IMR-90 (cell line): ENCODE data around the gene HIGD2A. TPM values are rescaled to one million over a fixed set of nuclear protein-coding genes. Genes with fewer than 3 reads are reported as not detected.

Experiments used
- ATAC-seq: fragments of 200-7000 bp; cut with Tn5 transposase; 2 replicates; pipeline ENCODE4 v1.9.1; 2020; ENCODE audit warnings: low read depth, mild to moderate bottlenecking, moderate library complexity
- BruUV-seq: library from RNA; stranded (reverse); fragments of 400-500 nt; replicated peaks from 2 replicates; lab custom pipeline; 2021; lab: Mats Ljungman, UMichigan
- CTCF ChIA-PET: fragments of 300-600 bp; formaldehyde crosslinking; extraction: SDS; loops from one replicate; lab custom pipeline; 2021; ENCODE audit warnings: antibody characterized with exemption; lab: Yijun Ruan, JAX
- POLR2A ChIA-PET: fragments of 300-600 bp; sonication (Branson Sonifier 250); formaldehyde crosslinking; loops from one replicate; lab custom pipeline; 2022; ENCODE audit warnings: antibody characterized with exemption; ENCODE audit not compliant: unreplicated experiment; lab: Charles Lee
- DNase-seq: peaks from one replicate; pipeline ENCODE4 v3.0.0; 2013
- H2AFZ ChIP-seq: replicated peaks from 2 replicates; pipeline ENCODE3; 2013; ENCODE audit warnings: low read length, mild to moderate bottlenecking; ENCODE audit not compliant: poor library complexity
- H2AK5ac ChIP-seq: 2 replicates; pipeline ENCODE4 v1.6.1; 2013; ENCODE audit warnings: low read depth, low read length, inconsistent platforms
- H2AK9ac ChIP-seq: replicated peaks from 2 replicates; pipeline ENCODE3; 2013; ENCODE audit warnings: mild to moderate bottlenecking, low read depth, low read length, moderate library complexity; ENCODE audit not compliant: poor library complexity
- H2BK120ac ChIP-seq: 2 replicates; pipeline ENCODE4 v1.6.1; 2013; ENCODE audit warnings: low read depth, low read length, inconsistent platforms
- H2BK15ac ChIP-seq: 3 replicates; pipeline ENCODE4 v1.6.1; 2013; ENCODE audit warnings: low read depth, low read length, inconsistent platforms
- H2BK20ac ChIP-seq: 2 replicates; pipeline ENCODE4 v1.6.1; 2013; ENCODE audit warnings: low read depth, mild to moderate bottlenecking, inconsistent platforms, low read length, moderate library complexity
- H2BK5ac ChIP-seq: 2 replicates; pipeline ENCODE4 v1.6.1; 2013; ENCODE audit warnings: mild to moderate bottlenecking, low read depth, low read length, inconsistent platforms; ENCODE audit not compliant: poor library complexity, severe bottlenecking
- H3K14ac ChIP-seq: replicated peaks from 2 replicates; pipeline ENCODE4 v1.6.1; 2013; ENCODE audit warnings: low read depth, low read length, inconsistent platforms
- H3K18ac ChIP-seq: 2 replicates; pipeline ENCODE4 v1.6.1; 2013; ENCODE audit warnings: low read depth, low read length, control low read depth
- H3K23ac ChIP-seq: 2 replicates; pipeline ENCODE4 v1.6.1; 2013; ENCODE audit warnings: low read depth, low read length, inconsistent platforms
- H3K27ac ChIP-seq: 2 replicates; pipeline ENCODE4 v1.5.1; 2013; ENCODE audit warnings: mild to moderate bottlenecking, control low read depth, low read length; ENCODE audit not compliant: insufficient read depth
- H3K27me3 ChIP-seq: 2 replicates; pipeline ENCODE4 v1.6.1; 2013; ENCODE audit warnings: low read length; ENCODE audit not compliant: control insufficient read depth, insufficient read depth
- H3K36me3 ChIP-seq: 2 replicates; pipeline ENCODE4 v1.6.1; 2013; ENCODE audit warnings: low read length, mixed read lengths; ENCODE audit not compliant: control insufficient read depth, insufficient read depth
- H3K4ac ChIP-seq: 2 replicates; pipeline ENCODE4 v1.6.1; 2013; ENCODE audit warnings: low read depth, low read length, inconsistent platforms
- H3K4me1 ChIP-seq: 2 replicates; pipeline ENCODE4 v1.6.1; 2013; ENCODE audit warnings: low read length, mixed read lengths; ENCODE audit not compliant: control insufficient read depth, insufficient read depth
- H3K4me2 ChIP-seq: 2 replicates; pipeline ENCODE4 v1.6.1; 2013; ENCODE audit warnings: low read depth, mild to moderate bottlenecking, control low read depth, low read length, moderate library complexity
- H3K4me3 ChIP-seq: 2 replicates; pipeline ENCODE4 v1.5.1; 2013; ENCODE audit warnings: low read depth, mild to moderate bottlenecking, control low read depth, low read length, moderate library complexity; ENCODE audit not compliant: insufficient read depth
- H3K56ac ChIP-seq: 2 replicates; pipeline ENCODE4 v1.6.1; 2013; ENCODE audit warnings: low read length, inconsistent platforms; ENCODE audit not compliant: insufficient read depth; ENCODE audit errors: extremely low read depth
- H3K79me1 ChIP-seq, 2 experiments: 2 replicates each; pipeline ENCODE4 v1.6.1; 2013; ENCODE audit warnings: low read length in 2 of 2, inconsistent platforms in 1 of 2, low read depth in 1 of 2
- H3K9ac ChIP-seq: 2 replicates; pipeline ENCODE4 v1.6.1; 2013; ENCODE audit warnings: low read depth, low read length, control low read depth
- H3K9me1 ChIP-seq: 2 replicates; pipeline ENCODE4 v1.6.1; 2013; ENCODE audit warnings: low read length, inconsistent platforms; ENCODE audit not compliant: insufficient read depth
- H3K9me3 ChIP-seq: 2 replicates; pipeline ENCODE4 v1.6.1; 2013; ENCODE audit warnings: low read length; ENCODE audit not compliant: control insufficient read depth, insufficient read depth
- H4K20me1 ChIP-seq: 2 replicates; pipeline ENCODE4 v1.6.1; 2013; ENCODE audit warnings: low read length, inconsistent platforms; ENCODE audit not compliant: insufficient read depth
- H4K5ac ChIP-seq: 2 replicates; pipeline ENCODE4 v1.6.1; 2013; ENCODE audit warnings: mild to moderate bottlenecking, low read depth, low read length, control low read depth
- H4K8ac ChIP-seq, 2 experiments: 2 replicates each; pipeline ENCODE4 v1.6.1; 2013; ENCODE audit warnings: low read depth in 2 of 2, low read length in 2 of 2, control low read depth in 1 of 2, inconsistent platforms in 1 of 2
- H4K91ac ChIP-seq: 2 replicates; pipeline ENCODE4 v1.6.1; 2013; ENCODE audit warnings: low read depth, low read length, inconsistent platforms; ENCODE audit not compliant: insufficient read depth
- BHLHE40 ChIP-seq: fragments of 150-350 bp; IDR thresholded peaks from 2 replicates; pipeline ENCODE4 v1.6.1; 2016; ENCODE audit warnings: mild to moderate bottlenecking, low read depth, low read length
- MAFK ChIP-seq: IDR thresholded peaks from 2 replicates; pipeline ENCODE4 v1.6.1; 2012; ENCODE audit warnings: low read depth, low read length, improper control_type of control experiment
- MXI1 ChIP-seq: IDR thresholded peaks from 2 replicates; pipeline ENCODE4 v1.6.1; 2012; ENCODE audit warnings: low read depth, mild to moderate bottlenecking, low read length, moderate library complexity, borderline replicate concordance
- POLR2A ChIP-seq: IDR thresholded peaks from 2 replicates; pipeline ENCODE4 v1.6.1; 2012; ENCODE audit warnings: mild to moderate bottlenecking, low read depth, low read length
- RFX5 ChIP-seq: IDR thresholded peaks from 2 replicates; pipeline ENCODE4 v1.8.0; 2012; ENCODE audit warnings: low read depth, mild to moderate bottlenecking, low read length, moderate library complexity
- USF2 ChIP-seq: fragments of 150-350 bp; IDR thresholded peaks from 2 replicates; pipeline ENCODE4 v1.6.1; 2017; ENCODE audit warnings: mild to moderate bottlenecking, antibody characterized with exemption, low read length, low read depth
- WGBS, 2 experiments: methylation state at CpG; one replicate each; pipeline versions ENCODE4 v1.1.5 to v1.1.7; 2013; ENCODE audit warnings: missing lambda C conversion rate in 2 of 2; ENCODE audit not compliant: insufficient read length in 1 of 2; ENCODE audit errors: extremely low coverage in 2 of 2; 5-methylcytosine and 5-hydroxymethylcytosine counted together
- dilution Hi-C: fragments of 300-500 bp; cut with HindIII; formaldehyde crosslinking; loops from one replicate; pipeline ENCODE4 v1.14.3; 2018; ENCODE audit warnings: low sequenced_read_pairs; ENCODE audit not compliant: unreplicated experiment
- in situ Hi-C: fragments of 300-500 bp; cut with MboI; formaldehyde crosslinking; loops from 3 replicates; pipeline ENCODE4 v1.14.3; 2019; ENCODE audit warnings: low sequenced_read_pairs, inconsistent platforms, mixed read lengths
- intact Hi-C: fragments of 100-400 bp; cut with micrococcal nuclease; formaldehyde crosslinking; loops from 2 replicates; pipeline ENCODE4 v1.10.0; 2022
- polyA plus RNA-seq, 3 experiments: library from polyadenylated mRNA; depleted of rRNA; stranded (reverse); fragments of >200 nt; gene quantifications; 2 replicates each; pipeline ENCODE4 v1.2.3, GENCODE V29; 2012; ENCODE audit warnings: low replicate concordance in 1 of 3
- total RNA-seq: library from RNA; depleted of rRNA; stranded (reverse); fragments of >200 nt; gene quantifications from 2 replicates; pipeline ENCODE4 v1.2.3, GENCODE V29; 2012

HIGD2A gene
- total and polyA plus RNA-seq, 2 of the 4 experiments (the other 2 are of a cell fraction), result 35.0 to 131 TPM

GRCh38 chr5:176365351-176366231 is 23.0 kb upstream of the HIGD2A start, which contains the start of gene ARL10:
Gene ARL10 (plus strand): TSS chr5:176365487. CDS start chr5:176365564, 77 bp downstream.
- Histone ChIP-seq H3K9ac (peak within 1 kb of the TSS; percentile 78), H2BK15ac (peak within 1 kb of the TSS; percentile 60; the same call in 1 of the 3 replicates), H3K4me1 (peaks cover 7% of the 10 kb centered on the region), H2AK5ac (peak within 1 kb of the TSS; percentile 88), H3K9me3 (no peaks in the 10 kb centered on the region), H3K4ac (peak within 1 kb of the TSS; percentile 90), H4K8ac (peak within 1 kb of the TSS; percentile 95 to 100), H2BK5ac (peak within 1 kb of the TSS; percentile 69), H3K18ac (peak within 1 kb of the TSS; percentile 21), H4K91ac (peak within 1 kb of the TSS; percentile 83), H3K36me3 (peaks cover 15% of the 10 kb centered on the region), H3K4me2 (peak within 1 kb of the TSS; percentile 87), H2AK9ac (peak within 1 kb of the TSS; percentile 86), H3K9me1 (peaks cover 4% of the 10 kb centered on the region), H3K23ac (peak within 1 kb of the TSS; percentile 50), H2BK20ac (peak within 1 kb of the TSS; percentile 47; the same call in 1 of the 2 replicates), H3K56ac (0 out of 2 replicates have a peak within 1 kb of the TSS, but pooled peaks have one; percentile 66), H3K79me1 (peaks cover 15 to 23% of the 10 kb centered on the region in 2 experiments), H3K27me3 (no peaks in the 10 kb centered on the region), H4K20me1 (no peaks in the 10 kb centered on the region), H3K4me3 (peak within 1 kb of the TSS; percentile 58), H4K5ac (peak within 1 kb of the TSS; percentile 96), H2BK120ac (peak within 1 kb of the TSS; percentile 42), H3K27ac (peak within 1 kb of the TSS; percentile 64), H3K14ac (peak within 1 kb of the TSS; percentile 81), H2AFZ (peak within 1 kb of the TSS; percentile 95)
- dilution Hi-C loops (no loop called here), in situ Hi-C loops (no loop called here), intact Hi-C loops (no loop called here)
- ATAC-seq (peak; percentile 68), DNase-seq (peak; percentile 55)
- CTCF ChIA-PET, result no interaction called here
- BruUV-seq, result no TSS peak
- 0% methylated on average over 38 of the region's 108 CpGs; no CpG with 5 or more reads in 1 of the 2 experiments for WGBS, 2 experiments
- POLR2A ChIA-PET, result no interaction called here
- no peak for TF ChIP-seq POLR2A
- peak; percentile 30; the same call in 1 of the 2 replicates for TF ChIP-seq USF2
- TF ChIP-seq RFX5, result no peak
- TF ChIP-seq MXI1, result peak; percentile 85
- no peak for TF ChIP-seq BHLHE40
- TF ChIP-seq MAFK, result no peak
